ENCODE results near the gene SEC23A.

The SEC23A gene

DNA sequence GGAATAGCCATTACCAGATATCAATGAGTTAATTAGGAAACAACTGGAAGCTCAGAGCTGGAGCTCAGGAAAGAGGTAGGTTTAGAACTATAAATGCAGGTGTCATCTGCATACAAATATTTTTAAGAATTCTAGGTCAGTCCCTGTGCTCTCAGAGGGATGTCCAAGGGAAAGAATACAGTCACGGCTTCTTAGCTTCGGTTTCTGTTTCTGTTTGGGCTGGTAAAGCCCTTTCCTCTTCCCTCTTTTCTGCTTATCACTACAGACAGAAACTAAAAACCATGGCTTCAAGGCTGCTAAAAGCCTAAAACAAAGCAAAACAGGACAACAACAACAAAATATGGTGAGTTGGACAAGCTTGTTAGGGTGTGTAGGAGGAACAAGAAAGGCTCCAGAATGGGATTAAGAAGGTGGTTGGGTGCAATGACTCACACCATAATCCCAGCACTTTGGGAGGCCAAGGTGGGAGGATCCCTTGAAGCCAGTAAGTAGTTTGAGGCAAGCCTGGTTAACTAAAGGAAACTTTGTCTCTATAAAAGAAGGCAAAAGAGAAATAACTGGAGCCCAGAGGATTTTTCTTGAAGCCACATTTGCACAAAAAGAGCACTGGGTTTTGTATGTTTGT, 113.0 kb downstream of the SEC23A start:
- DNase-seq (ENCODE audit: low spot score), result no peak

DNA sequence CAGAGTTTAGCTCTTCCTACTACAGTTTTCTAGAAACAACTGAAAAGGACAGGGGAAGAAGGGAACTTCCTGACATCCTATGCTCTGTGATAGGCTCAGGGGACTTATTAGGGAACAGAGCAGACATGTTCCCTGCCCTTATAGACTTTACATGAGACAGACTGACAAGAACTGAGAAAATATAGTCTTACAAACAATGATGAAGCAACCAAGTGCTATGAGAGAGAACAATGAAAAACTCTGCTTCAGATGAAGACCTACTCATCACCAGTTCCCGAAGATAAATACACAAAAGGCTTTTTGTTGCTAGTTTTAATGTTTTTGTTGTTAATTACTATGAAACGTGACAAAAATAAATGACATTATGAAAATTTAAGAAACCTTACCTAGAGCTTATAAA, 115.3 kb downstream of the SEC23A start:
- DNase-seq (ENCODE audit: low spot score), result no peak

DNA sequence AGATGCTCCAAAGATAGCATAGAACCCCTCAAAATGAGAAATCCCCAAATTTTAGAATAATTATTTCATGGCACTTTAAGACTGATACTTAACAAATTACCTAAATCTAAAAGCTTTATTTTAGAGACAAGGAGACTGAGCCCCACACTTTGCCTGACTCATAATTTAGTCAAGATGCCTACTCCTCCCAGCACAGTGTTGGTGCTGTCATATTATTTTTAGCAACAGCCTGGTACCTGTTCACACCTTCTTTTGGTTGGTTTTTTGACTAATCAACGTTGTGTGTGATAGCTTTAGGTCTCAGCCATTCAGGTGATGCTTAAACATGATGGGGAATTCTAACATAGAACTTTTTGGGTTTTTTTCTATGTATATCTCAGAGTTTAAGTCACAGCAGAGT, 120.2 kb downstream of the SEC23A start:
- no peak for DNase-seq (ENCODE audit: low spot score)

DNA sequence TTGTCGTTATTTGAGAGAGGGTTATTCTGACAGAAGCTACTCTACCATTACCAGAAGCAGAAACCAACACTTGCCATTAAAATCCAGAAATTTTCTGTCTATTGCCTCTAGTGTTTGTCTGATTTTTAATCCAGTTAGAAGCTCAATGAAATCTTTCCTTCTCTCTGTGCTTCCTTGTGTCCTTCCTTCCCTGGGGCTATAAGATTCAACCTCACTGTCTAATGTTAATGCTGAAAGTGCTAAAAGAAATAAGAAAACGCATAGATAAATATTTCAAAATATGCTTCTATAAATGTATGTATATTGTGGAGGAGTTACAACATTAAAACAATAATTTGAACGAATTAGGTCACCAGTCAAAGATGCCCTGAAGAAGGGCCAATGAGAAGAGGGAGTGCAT, 120.8 kb downstream of the SEC23A start:
- DNase-seq (ENCODE audit: low spot score), result no peak
